LNCaP clone FGC (cell line): ENCODE results near the gene FAM227A.

Source experiments
- DNase-seq: peaks from one replicate; pipeline ENCODE4 v3.0.0-alpha.2; 2011; ENCODE audit warnings: low read depth
- H3K4me3 ChIP-seq: 2 replicates; pipeline ENCODE4 v1.5.1; 2011; ENCODE audit warnings: mild to moderate bottlenecking, low read depth, low read length, control low read depth
- TF ChIP-seq, protein P1 (sequence below): IDR thresholded peaks from 2 replicates; pipeline ENCODE4 v1.5.1; 2012; ENCODE audit warnings: mild to moderate bottlenecking; ENCODE audit not compliant: control insufficient read depth, insufficient read depth; ENCODE audit errors: extremely low read depth

The FAM227A gene

GRCh38 chr22:38641476-38642040 lies 14.6 kb downstream of the FAM227A start:
- TF ChIP-seq, protein P1, sequence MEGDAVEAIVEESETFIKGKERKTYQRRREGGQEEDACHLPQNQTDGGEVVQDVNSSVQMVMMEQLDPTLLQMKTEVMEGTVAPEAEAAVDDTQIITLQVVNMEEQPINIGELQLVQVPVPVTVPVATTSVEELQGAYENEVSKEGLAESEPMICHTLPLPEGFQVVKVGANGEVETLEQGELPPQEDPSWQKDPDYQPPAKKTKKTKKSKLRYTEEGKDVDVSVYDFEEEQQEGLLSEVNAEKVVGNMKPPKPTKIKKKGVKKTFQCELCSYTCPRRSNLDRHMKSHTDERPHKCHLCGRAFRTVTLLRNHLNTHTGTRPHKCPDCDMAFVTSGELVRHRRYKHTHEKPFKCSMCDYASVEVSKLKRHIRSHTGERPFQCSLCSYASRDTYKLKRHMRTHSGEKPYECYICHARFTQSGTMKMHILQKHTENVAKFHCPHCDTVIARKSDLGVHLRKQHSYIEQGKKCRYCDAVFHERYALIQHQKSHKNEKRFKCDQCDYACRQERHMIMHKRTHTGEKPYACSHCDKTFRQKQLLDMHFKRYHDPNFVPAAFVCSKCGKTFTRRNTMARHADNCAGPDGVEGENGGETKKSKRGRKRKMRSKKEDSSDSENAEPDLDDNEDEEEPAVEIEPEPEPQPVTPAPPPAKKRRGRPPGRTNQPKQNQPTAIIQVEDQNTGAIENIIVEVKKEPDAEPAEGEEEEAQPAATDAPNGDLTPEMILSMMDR, result no peak
- no peak for DNase-seq
- no peak overlapping the region for H3K4me3 ChIP-seq

DNA sequence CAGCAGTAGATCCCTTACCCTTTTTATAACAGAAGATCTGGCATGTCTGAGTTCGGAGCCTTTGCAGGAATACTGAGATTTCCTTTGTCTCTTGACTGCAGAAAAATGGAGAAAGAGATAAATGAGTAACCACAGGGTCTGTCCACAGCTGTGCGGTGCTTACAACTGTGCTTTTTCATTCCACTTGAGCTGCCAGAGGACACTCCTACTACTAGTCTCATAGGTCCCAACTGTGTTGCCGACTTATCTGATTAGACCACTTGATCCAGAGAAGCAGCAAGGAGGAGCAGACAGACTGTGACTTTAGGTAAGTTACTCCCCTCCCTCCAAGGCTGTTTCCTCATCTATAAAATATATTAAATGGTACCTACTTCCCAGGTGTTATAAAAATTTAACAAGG lies 17.5 kb downstream of the FAM227A start:
- DNase-seq, result no peak
- TF ChIP-seq, protein P1, result no peak
- H3K4me3 ChIP-seq, result no peak overlapping the region

DNA sequence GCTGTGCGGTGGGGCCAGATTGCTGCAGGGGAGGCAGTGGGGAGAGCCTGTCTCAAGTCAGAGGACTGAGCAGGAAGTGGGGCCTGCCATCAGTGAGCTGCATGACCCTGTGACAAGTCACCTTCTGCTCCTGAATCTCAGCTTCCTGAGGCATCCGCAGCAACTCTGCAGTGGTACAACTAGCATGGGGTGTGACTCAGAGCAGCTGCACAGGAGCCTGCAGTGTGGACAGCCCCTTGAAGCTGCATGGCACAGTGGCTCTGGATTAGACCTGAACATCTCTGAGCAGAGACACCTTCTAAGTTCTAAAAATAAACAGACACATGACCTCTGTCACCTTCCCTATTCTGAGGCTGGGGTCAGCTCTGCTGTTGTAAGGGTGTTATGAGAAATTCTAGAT lies 18.0 kb downstream of the FAM227A start:
- no peak overlapping the region for H3K4me3 ChIP-seq
- TF ChIP-seq, protein P1, result no peak
- DNase-seq, result no peak

DNA sequence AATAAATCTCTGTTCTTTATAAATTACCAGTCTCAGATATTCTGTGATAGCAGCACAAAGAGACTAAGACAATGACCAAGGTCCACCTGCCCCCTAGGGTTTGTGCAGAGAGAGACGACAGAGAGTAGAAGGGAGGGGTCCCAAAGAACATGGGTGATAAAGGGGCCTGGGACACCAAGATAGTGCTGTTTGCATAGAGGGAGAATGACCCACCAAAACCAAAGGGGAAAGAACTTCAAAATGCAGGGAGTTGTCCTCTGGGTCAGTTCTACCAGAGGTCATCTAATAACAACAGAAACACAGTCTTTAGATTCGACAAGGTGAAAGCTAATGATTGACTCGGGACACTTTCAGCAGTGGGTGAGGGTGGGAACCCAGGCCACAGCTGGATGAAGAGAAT lies 23.7 kb downstream of the FAM227A start:
- TF ChIP-seq, protein P1, result no peak
- DNase-seq, result no peak
- no peak overlapping the region for H3K4me3 ChIP-seq

GRCh38 chr22:38631724-38632123 lies 24.5 kb downstream of the FAM227A start:
- no peak for DNase-seq
- H3K4me3 ChIP-seq, result no peak overlapping the region
- TF ChIP-seq, protein P1, result no peak

DNA sequence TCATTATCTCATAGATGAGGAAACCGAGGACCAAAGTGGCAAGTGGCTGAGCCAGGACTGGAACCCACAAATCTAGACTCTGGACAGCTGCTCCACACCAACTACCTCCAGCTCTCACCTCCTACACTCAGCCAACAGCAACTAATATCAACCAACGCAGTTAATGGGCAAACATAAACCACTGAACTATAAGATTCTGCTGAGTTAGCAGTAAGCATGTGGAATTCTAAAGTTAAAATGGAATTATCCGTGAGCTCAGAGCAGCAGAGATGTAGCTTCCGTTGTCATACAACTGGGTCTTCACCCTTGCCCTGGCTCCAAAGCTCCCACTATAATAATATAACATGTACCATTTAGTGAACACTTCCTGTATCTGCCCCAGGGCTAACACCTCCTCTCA lies 27.1 kb downstream of the FAM227A start:
- no peak overlapping the region for H3K4me3 ChIP-seq
- TF ChIP-seq, protein P1, result no peak
- DNase-seq, result no peak

GRCh38 chr22:38628444-38628843 lies 27.7 kb downstream of the FAM227A start:
- TF ChIP-seq, protein P1, result no peak
- DNase-seq, result no peak
- H3K4me3 ChIP-seq, result no peak overlapping the region
